ENCODE data around the gene ZNF618.

The ZNF618 gene

GRCh38 chr9:113934829-113935676, 58.9 kb downstream of the ZNF618 start:
- no peak for FAIRE-seq

GRCh38 chr9:113935677-113936380, 59.7 kb downstream of the ZNF618 start:
- no peak for FAIRE-seq

GRCh38 chr9:113940077-113940476, 64.0 kb downstream of the ZNF618 start:
- peak; percentile 49 for FAIRE-seq

- FAIRE-seq: no peak
Observed at GRCh38 chr9:113941056-113941455, 64.9 kb downstream of the ZNF618 start.

- no peak for FAIRE-seq
Observed at GRCh38 chr9:113941526-113941925, 65.4 kb downstream of the ZNF618 start.

- FAIRE-seq: no peak
Observed at GRCh38 chr9:113943112-113944009, 67.3 kb downstream of the ZNF618 start.

GRCh38 chr9:113945784-113946183, 69.7 kb downstream of the ZNF618 start:
- no peak for FAIRE-seq

- FAIRE-seq: no peak
Observed at GRCh38 chr9:113946496-113947115, 70.5 kb downstream of the ZNF618 start.

- no peak for FAIRE-seq
Observed at GRCh38 chr9:113947941-113948340, 71.8 kb downstream of the ZNF618 start.

- no peak for FAIRE-seq
Observed at GRCh38 chr9:113948891-113949570, 72.9 kb downstream of the ZNF618 start.

GRCh38 chr9:113949571-113950078, 73.5 kb downstream of the ZNF618 start:
- no peak for FAIRE-seq

- FAIRE-seq: no peak
Observed at GRCh38 chr9:113950195-113951031, 74.3 kb downstream of the ZNF618 start.

- no peak for FAIRE-seq
Observed at GRCh38 chr9:113951032-113951372, 74.9 kb downstream of the ZNF618 start.

- FAIRE-seq: no peak
Observed at GRCh38 chr9:113952676-113953075, 76.6 kb downstream of the ZNF618 start.

GRCh38 chr9:113953531-113953930, 77.4 kb downstream of the ZNF618 start:
- FAIRE-seq: no peak

- FAIRE-seq: no peak
Observed at GRCh38 chr9:113954591-113954990, 78.5 kb downstream of the ZNF618 start.

GRCh38 chr9:113955076-113955752, 79.1 kb downstream of the ZNF618 start:
- no peak for FAIRE-seq

GRCh38 chr9:113956901-113957300, 80.8 kb downstream of the ZNF618 start:
- FAIRE-seq: no peak

GRCh38 chr9:113957351-113957750, 81.2 kb downstream of the ZNF618 start:
- FAIRE-seq: no peak

- no peak for FAIRE-seq
Observed at GRCh38 chr9:113957821-113958341, 81.8 kb downstream of the ZNF618 start.
